Measurements from ENCODE around the gene KRT7. TPM values are rescaled to one million over a fixed set of nuclear protein-coding genes. Genes with fewer than 3 reads are reported as not detected.

Gene KRT7
- total and polyA plus RNA-seq, 2 donors (not counting 3 experiments of a cell fraction or from before 2014, with no cell fraction given), result 120 to 293 TPM

DNA sequence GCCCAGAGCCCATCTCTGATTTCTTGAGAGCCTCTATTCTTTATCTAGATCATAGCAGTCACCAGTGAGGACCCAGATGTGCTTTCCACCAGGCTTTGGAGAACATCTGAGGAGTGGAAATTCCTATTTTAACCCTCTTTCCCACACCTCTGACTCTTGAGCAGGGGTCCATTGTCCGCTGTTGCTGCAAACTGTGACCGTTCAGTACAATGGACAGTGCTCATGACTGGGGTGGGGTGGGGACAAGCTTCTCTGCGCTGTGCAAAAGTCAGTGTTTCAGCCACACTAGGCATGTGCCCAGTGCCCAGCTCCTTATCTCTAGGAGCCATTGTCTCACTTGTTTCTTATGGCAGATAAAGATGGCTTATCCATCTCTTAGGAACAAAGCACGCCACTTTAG lies 16.9 kb upstream of the KRT7 start:
- Histone ChIP-seq H3K79me2 (ENCODE audit: control insufficient read depth, insufficient read depth, low read length) (no peaks in the 10 kb centered on the region), H3K4me1 (ENCODE audit: control insufficient read depth, extremely low read depth, insufficient read depth, low read length) (peaks cover 33% of the 10 kb centered on the region), H3K9me3 (replicated peaks; ENCODE audit: control insufficient read depth, insufficient read depth, low read length) (no peaks in the 10 kb centered on the region), H3K9me1 (replicated peaks; ENCODE audit: control insufficient read depth, extremely low read depth, insufficient read depth, low read length) (no peaks in the 10 kb centered on the region), H4K20me1 (replicated peaks; ENCODE audit: control insufficient read depth, extremely low read depth, insufficient read depth, low read length) (no peaks in the 10 kb centered on the region), H3K4me3 (replicated peaks in 1 of 3; ENCODE audit: insufficient read depth in 1 of 3, low read depth in 1 of 3, low read length in 3 of 3) (no peak overlapping the region), H2AFZ (ENCODE audit: low read depth, low read length) (no peak overlapping the region), H3K27ac (ENCODE audit: insufficient read depth, low read depth, low read length) (peak overlapping the region; percentile 96), H3K9ac (replicated peaks; ENCODE audit: extremely low read depth, insufficient read depth, low read length) (peak overlapping the region; percentile 62), H3K4me2 (ENCODE audit: insufficient read depth, low read length) (peak overlapping the region; percentile 32), H3K36me3 (ENCODE audit: control insufficient read depth in 2 of 2, extremely low read depth in 1 of 2, insufficient read depth in 2 of 2, low read length in 2 of 2) (no peaks in the 10 kb centered on the region), H3K27me3 (ENCODE audit: control insufficient read depth in 2 of 2, insufficient read depth in 2 of 2, low read length in 2 of 2) (no peaks in the 10 kb centered on the region)
- intact Hi-C loops (cut with micrococcal nuclease) (loop anchor here (10.0 kb wide), 1 partner anchor 659 kb away; no protein-coding TSS in a partner anchor), dilution Hi-C loops (cut with MboI; ENCODE audit: extremely low pct_ligation_motif_present, low sequenced_read_pairs) (no loop called here)
- TSS peak; percentile 65 for BruUV-seq (replicated peaks)
- ChIA-PET POLR2A (interaction anchor here (2.5 kb wide), 1 partner anchor 24 kb away, joined by 13 read pairs; the partner anchor contains the start of gene KRT80), CTCF (interaction anchor here (0.8 to 8.1 kb wide), 13 partner anchors 8 to 654 kb away, joined by 3 to 138 read pairs (median 4); partner anchors contain the start of genes KRT7 and KRT80)
- TF ChIP-seq JUN (IDR thresholded peaks at IDR 0.05; ENCODE audit: borderline replicate concordance, insufficient read depth, insufficient read length, low read depth) (no peak), GATA2 (IDR thresholded peaks at IDR 0.05; ENCODE audit: insufficient read depth, insufficient read length, low read depth, low read length) (no peak)
- TF ChIP-seq, protein P1, sequence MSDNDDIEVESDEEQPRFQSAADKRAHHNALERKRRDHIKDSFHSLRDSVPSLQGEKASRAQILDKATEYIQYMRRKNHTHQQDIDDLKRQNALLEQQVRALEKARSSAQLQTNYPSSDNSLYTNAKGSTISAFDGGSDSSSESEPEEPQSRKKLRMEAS (IDR thresholded peaks at IDR 0.05; ENCODE audit: insufficient read depth, insufficient read length), result no peak
- DNase-seq (ENCODE audit: low read depth, low spot score) (peak; percentile 43), FAIRE-seq (no peak)

DNA sequence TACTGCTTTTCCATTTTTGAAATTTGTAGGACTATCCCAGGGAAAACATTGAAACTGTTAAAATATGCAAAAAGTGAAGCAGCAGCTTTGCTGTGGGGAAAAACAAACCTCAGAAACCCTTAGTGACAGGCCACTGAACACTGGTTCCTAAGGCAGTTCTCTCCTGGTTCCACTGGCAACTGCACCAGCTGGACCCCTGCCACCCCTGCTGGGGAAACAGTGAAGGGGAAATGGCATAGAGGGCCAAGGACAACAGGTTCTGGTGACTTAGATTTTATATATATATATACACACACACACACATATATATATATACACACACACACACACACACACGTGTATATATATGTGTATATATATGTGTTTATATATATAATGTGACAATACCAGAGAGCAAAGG lies 16.2 kb upstream of the KRT7 start:
- Histone ChIP-seq H3K9me3 (replicated peaks; ENCODE audit: control insufficient read depth, insufficient read depth, low read length) (no peaks in the 10 kb centered on the region), H3K9me1 (replicated peaks; ENCODE audit: control insufficient read depth, extremely low read depth, insufficient read depth, low read length) (no peaks in the 10 kb centered on the region), H3K4me2 (ENCODE audit: insufficient read depth, low read length) (peak overlapping the region; percentile 32), H3K27me3 (ENCODE audit: control insufficient read depth in 2 of 2, insufficient read depth in 2 of 2, low read length in 2 of 2) (no peaks in the 10 kb centered on the region), H4K20me1 (replicated peaks; ENCODE audit: control insufficient read depth, extremely low read depth, insufficient read depth, low read length) (no peaks in the 10 kb centered on the region), H3K4me1 (ENCODE audit: control insufficient read depth, extremely low read depth, insufficient read depth, low read length) (peaks cover 35% of the 10 kb centered on the region), H3K36me3 (ENCODE audit: control insufficient read depth in 2 of 2, extremely low read depth in 1 of 2, insufficient read depth in 2 of 2, low read length in 2 of 2) (no peaks in the 10 kb centered on the region), H3K4me3 (replicated peaks in 1 of 3; ENCODE audit: insufficient read depth in 1 of 3, low read depth in 1 of 3, low read length in 3 of 3) (no peak overlapping the region), H3K27ac (ENCODE audit: insufficient read depth, low read depth, low read length) (peak overlapping the region; percentile 96), H2AFZ (ENCODE audit: low read depth, low read length) (no peak overlapping the region), H3K9ac (replicated peaks; ENCODE audit: extremely low read depth, insufficient read depth, low read length) (no peak overlapping the region), H3K79me2 (ENCODE audit: control insufficient read depth, insufficient read depth, low read length) (no peaks in the 10 kb centered on the region)
- CTCF ChIA-PET, result interaction anchor here (0.9 to 8.1 kb wide), 7 partner anchors 9 to 654 kb away, joined by 3 to 138 read pairs (median 4); partner anchors contain the start of gene KRT80
- POLR2A ChIA-PET, result interaction anchor here (2.5 kb wide), 1 partner anchor 25 kb away, joined by 13 read pairs; the partner anchor contains the start of gene KRT80
- intact Hi-C loops (cut with micrococcal nuclease) (loop anchor here (10.0 kb wide), 1 partner anchor 658 kb away; no protein-coding TSS in a partner anchor), dilution Hi-C loops (cut with MboI; ENCODE audit: extremely low pct_ligation_motif_present, low sequenced_read_pairs) (no loop called here)
- DNase-seq (ENCODE audit: low read depth, low spot score) (peak; percentile 35), FAIRE-seq (no peak)
- TF ChIP-seq POLR2AphosphoS5 (IDR thresholded peaks at IDR 0.05; ENCODE audit: insufficient read depth, low read depth, low read length), result no peak
- TF ChIP-seq EZH2 (IDR thresholded peaks at IDR 0.05; ENCODE audit: borderline replicate concordance, low read depth, low read length, severe bottlenecking), result no peak
- TF ChIP-seq, protein P2, sequence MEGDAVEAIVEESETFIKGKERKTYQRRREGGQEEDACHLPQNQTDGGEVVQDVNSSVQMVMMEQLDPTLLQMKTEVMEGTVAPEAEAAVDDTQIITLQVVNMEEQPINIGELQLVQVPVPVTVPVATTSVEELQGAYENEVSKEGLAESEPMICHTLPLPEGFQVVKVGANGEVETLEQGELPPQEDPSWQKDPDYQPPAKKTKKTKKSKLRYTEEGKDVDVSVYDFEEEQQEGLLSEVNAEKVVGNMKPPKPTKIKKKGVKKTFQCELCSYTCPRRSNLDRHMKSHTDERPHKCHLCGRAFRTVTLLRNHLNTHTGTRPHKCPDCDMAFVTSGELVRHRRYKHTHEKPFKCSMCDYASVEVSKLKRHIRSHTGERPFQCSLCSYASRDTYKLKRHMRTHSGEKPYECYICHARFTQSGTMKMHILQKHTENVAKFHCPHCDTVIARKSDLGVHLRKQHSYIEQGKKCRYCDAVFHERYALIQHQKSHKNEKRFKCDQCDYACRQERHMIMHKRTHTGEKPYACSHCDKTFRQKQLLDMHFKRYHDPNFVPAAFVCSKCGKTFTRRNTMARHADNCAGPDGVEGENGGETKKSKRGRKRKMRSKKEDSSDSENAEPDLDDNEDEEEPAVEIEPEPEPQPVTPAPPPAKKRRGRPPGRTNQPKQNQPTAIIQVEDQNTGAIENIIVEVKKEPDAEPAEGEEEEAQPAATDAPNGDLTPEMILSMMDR (IDR thresholded peaks at IDR 0.05; ENCODE audit: extremely low read depth in 1 of 2, insufficient read depth in 1 of 2, low read depth in 1 of 2, low read length in 2 of 2), result no peak
- TF ChIP-seq POLR2A (IDR thresholded peaks at IDR 0.05; ENCODE audit: low read depth, low read length), result no peak
- no peak for TF ChIP-seq JUN (IDR thresholded peaks at IDR 0.05; ENCODE audit: borderline replicate concordance, insufficient read depth, insufficient read length, low read depth)
- no peak for TF ChIP-seq GATA2 (IDR thresholded peaks at IDR 0.05; ENCODE audit: insufficient read depth, insufficient read length, low read depth, low read length)
- TF ChIP-seq FOS (IDR thresholded peaks at IDR 0.05; ENCODE audit: borderline replicate concordance, insufficient read depth, low read length), result no peak
- TF ChIP-seq, protein P1 (IDR thresholded peaks at IDR 0.05; ENCODE audit: insufficient read depth, insufficient read length), result no peak
- no peak for TF ChIP-seq MYC (IDR thresholded peaks at IDR 0.05; ENCODE audit: low read depth, low read length)
- no TSS peak for BruUV-seq (replicated peaks)
